HG02884 (cell line): ENCODE data around the gene SCTR.
"Not testable (repeated sequence)": the region's sequence is repeated elsewhere in the genome, so short reads cannot be mapped to it uniquely, and the experiment has no call there.

Experiments used
- ATAC-seq: cut with Tn5 transposase; IDR thresholded peaks from one replicate; pipeline ENCODE4 v1.9.1; 2021; ENCODE audit warnings: mild to moderate bottlenecking, moderate library complexity; ENCODE audit not compliant: unreplicated experiment

SCTR gene

GRCh38 chr2:119417908-119418307, 106.4 kb downstream of the SCTR start:
- ATAC-seq = no peak

- ATAC-seq = no peak
These were observed 107.9 kb downstream of the SCTR start for GRCh38 chr2:119416299-119416923.

- no peak for ATAC-seq
These were observed 108.7 kb downstream of the SCTR start for GRCh38 chr2:119415630-119416029.

GRCh38 chr2:119414894-119415293, 109.4 kb downstream of the SCTR start:
- ATAC-seq = no peak

GRCh38 chr2:119409506-119409905, 114.8 kb downstream of the SCTR start:
- ATAC-seq = no peak

- ATAC-seq = no peak
These were observed 116.1 kb downstream of the SCTR start for GRCh38 chr2:119408221-119408619.

GRCh38 chr2:119407430-119408220, 116.7 kb downstream of the SCTR start:
- peak; percentile 63 for ATAC-seq

- ATAC-seq = no peak
These were observed 119.1 kb downstream of the SCTR start for GRCh38 chr2:119405151-119405550.

GRCh38 chr2:119403618-119404017, 120.7 kb downstream of the SCTR start:
- ATAC-seq = not testable (repeated sequence)

GRCh38 chr2:119402645-119403560, 121.4 kb downstream of the SCTR start:
- no peak for ATAC-seq

GRCh38 chr2:119402106-119402505, 122.2 kb downstream of the SCTR start:
- no peak for ATAC-seq

- no peak for ATAC-seq
These were observed 127.1 kb downstream of the SCTR start for GRCh38 chr2:119397196-119397595.

GRCh38 chr2:119393971-119394748, 130.1 kb downstream of the SCTR start:
- no peak for ATAC-seq
